Endothelial cell of umbilical vein (primary cell): ENCODE data around the gene SGK1. TPM values are rescaled to one million over a fixed set of nuclear protein-coding genes. Genes with fewer than 3 reads are reported as not detected.

ENCODE experiments used
- BruUV-seq: library from RNA; stranded (reverse); fragments of 400-500 nt; replicated peaks from 2 replicates; lab custom pipeline; 2021; lab: Mats Ljungman, UMichigan
- CTCF ChIA-PET: fragments of 300-600, 350-600 bp; sonication (Branson Sonifier 250); formaldehyde crosslinking; loops from one replicate; lab custom pipeline; 2021; ENCODE audit warnings: antibody characterized with exemption, inconsistent platforms; lab: Charles Lee
- POLR2A ChIA-PET: fragments of 300-600, 350-600 bp; sonication (Branson Sonifier 250); formaldehyde crosslinking; loops from one replicate; lab custom pipeline; 2021; ENCODE audit warnings: antibody characterized with exemption, inconsistent platforms; lab: Charles Lee
- DNase-seq: peaks from one replicate; pipeline ENCODE4 v3.0.0-alpha.2; 2011; ENCODE audit warnings: low read depth, low spot score
- FAIRE-seq: peaks from 2 replicates; lab custom pipeline; 2011; peaks lifted over from hg19 to GRCh38; lab: Jason Lieb, UNC
- H2AFZ ChIP-seq: 2 replicates; pipeline ENCODE4 v1.6.0; 2012; ENCODE audit warnings: low read depth, low read length, control low read depth, inconsistent platforms
- H3K27ac ChIP-seq: 2 replicates; pipeline ENCODE4 v1.5.1; 2011; ENCODE audit warnings: low read depth, mild to moderate bottlenecking, control low read depth, low read length, moderate library complexity; ENCODE audit not compliant: insufficient read depth
- H3K27me3 ChIP-seq, 2 experiments: 2 replicates each; pipeline versions ENCODE4 v1.6.0 to v1.6.1; 2011; ENCODE audit warnings: low read length in 2 of 2, mixed read lengths in 1 of 2; ENCODE audit not compliant: control insufficient read depth in 2 of 2, insufficient read depth in 2 of 2
- H3K36me3 ChIP-seq, 2 experiments: 2 replicates in 1 of 2; 3 replicates in 1 of 2; pipeline ENCODE4 v1.5.1; 2011; ENCODE audit warnings: low read length in 2 of 2, mild to moderate bottlenecking in 1 of 2, moderate library complexity in 1 of 2; ENCODE audit not compliant: control insufficient read depth in 2 of 2, insufficient read depth in 2 of 2; ENCODE audit errors: extremely low read depth in 1 of 2
- H3K4me1 ChIP-seq: 3 replicates; pipeline ENCODE4 v1.5.1; 2011; ENCODE audit warnings: mild to moderate bottlenecking, low read length; ENCODE audit not compliant: control insufficient read depth, insufficient read depth; ENCODE audit errors: extremely low read depth
- H3K4me2 ChIP-seq: 2 replicates; pipeline ENCODE4 v1.6.1; 2011; ENCODE audit warnings: low read length, control low read depth, mixed read lengths; ENCODE audit not compliant: insufficient read depth
- H3K4me3 ChIP-seq, 3 experiments: fragments of 200-600 bp in 1 of 3; sonication (generic), shearing (Covaris generic) in 1 of 3; replicated peaks in 1 of 3; 2 replicates each; pipeline ENCODE4 v1.5.1; 2011 to 2016; ENCODE audit warnings: control low read depth in 3 of 3, low read length in 3 of 3, mild to moderate bottlenecking in 2 of 3, inconsistent platforms in 1 of 3, low read depth in 1 of 3, moderate library complexity in 1 of 3; ENCODE audit not compliant: insufficient read depth in 1 of 3
- H3K79me2 ChIP-seq: 2 replicates; pipeline ENCODE4 v1.6.0; 2012; ENCODE audit warnings: low read length, inconsistent platforms; ENCODE audit not compliant: control insufficient read depth, insufficient read depth
- H3K9ac ChIP-seq: replicated peaks from 2 replicates; pipeline ENCODE3; 2011; ENCODE audit warnings: low read length, control low read depth; ENCODE audit not compliant: insufficient read depth; ENCODE audit errors: extremely low read depth
- H3K9me1 ChIP-seq: replicated peaks from 3 replicates; pipeline ENCODE4 v1.6.0; 2011; ENCODE audit warnings: mild to moderate bottlenecking, low read length; ENCODE audit not compliant: control insufficient read depth, insufficient read depth; ENCODE audit errors: extremely low read depth
- H3K9me3 ChIP-seq: replicated peaks from 2 replicates; pipeline ENCODE4 v1.5.1; 2012; ENCODE audit warnings: low read length, inconsistent platforms; ENCODE audit not compliant: control insufficient read depth, insufficient read depth
- H4K20me1 ChIP-seq: replicated peaks from 2 replicates; pipeline ENCODE3; 2011; ENCODE audit warnings: mild to moderate bottlenecking, low read length; ENCODE audit not compliant: control insufficient read depth, insufficient read depth; ENCODE audit errors: extremely low read depth
- CTCF ChIP-seq, 2 donors: IDR thresholded peaks; 1 replicate in 1 of 2; 2 replicates in 1 of 2; pipeline ENCODE4 v1.5.1; 2011; ENCODE audit warnings: low read length in 2 of 2, mild to moderate bottlenecking in 2 of 2, moderate library complexity in 2 of 2, control low read depth in 1 of 2, inconsistent platforms in 1 of 2, low read depth in 1 of 2; ENCODE audit not compliant: insufficient read depth in 1 of 2; ENCODE audit errors: extremely low read depth in 1 of 2
- EZH2 ChIP-seq: IDR thresholded peaks from 2 replicates; pipeline ENCODE4 v1.6.1; 2012; ENCODE audit warnings: borderline replicate concordance, low read depth, mild to moderate bottlenecking, moderate library complexity, low read length, inconsistent platforms; ENCODE audit not compliant: severe bottlenecking
- FOS ChIP-seq: IDR thresholded peaks from 2 replicates; pipeline ENCODE4 v1.6.1; 2011; ENCODE audit warnings: mild to moderate bottlenecking, low read length, moderate library complexity, borderline replicate concordance; ENCODE audit not compliant: insufficient read depth
- GATA2 ChIP-seq: IDR thresholded peaks from 2 replicates; pipeline ENCODE4 v1.7.0; 2011; ENCODE audit warnings: low read depth, mild to moderate bottlenecking, moderate library complexity, mixed read lengths, low read length; ENCODE audit not compliant: insufficient read length, insufficient read depth
- JUN ChIP-seq: IDR thresholded peaks from 2 replicates; pipeline ENCODE4 v1.6.1; 2011; ENCODE audit warnings: borderline replicate concordance, low read depth; ENCODE audit not compliant: insufficient read length, insufficient read depth
- MAX ChIP-seq: IDR thresholded peaks from 2 replicates; pipeline ENCODE4 v1.6.1; 2011; ENCODE audit not compliant: insufficient read depth, insufficient read length
- MYC ChIP-seq: IDR thresholded peaks from one replicate; pipeline ENCODE4 v1.6.1; 2011; ENCODE audit warnings: mild to moderate bottlenecking, low read depth, low read length
- POLR2A ChIP-seq: IDR thresholded peaks from 2 replicates; pipeline ENCODE4 v1.6.1; 2012; ENCODE audit warnings: low read depth, mild to moderate bottlenecking, control low read depth, low read length
- POLR2AphosphoS5 ChIP-seq: IDR thresholded peaks from 2 replicates; pipeline ENCODE4 v1.6.1; 2012; ENCODE audit warnings: low read depth, mild to moderate bottlenecking, control low read depth, low read length, moderate library complexity; ENCODE audit not compliant: insufficient read depth
- dilution Hi-C: fragments of 300-500 bp; cut with MboI; formaldehyde crosslinking; loops from one replicate; pipeline ENCODE4 v1.15.0; 2019; ENCODE audit warnings: low sequenced_read_pairs; ENCODE audit not compliant: extremely low pct_ligation_motif_present
- intact Hi-C: fragments of 100-400 bp; cut with micrococcal nuclease; formaldehyde crosslinking; loops from one replicate; pipeline ENCODE4 v1.10.0; 2022
- polyA plus RNA-seq, 4 experiments: library from polyadenylated mRNA; depleted of rRNA in 3 of 4; stranded (reverse) in 3 of 4; unstranded in 1 of 4; fragments of >200 nt; gene quantifications; 2 replicates each; pipeline versions ENCODE4 v1.2.1 to v1.2.3, GENCODE V29; 2011 to 2012; ENCODE audit warnings: missing spikeins in 1 of 4
- total RNA-seq: library from RNA; stranded (reverse); gene quantifications from 2 replicates; pipeline ENCODE4 v1.2.3, GENCODE V29; 2021

The SGK1 gene
- total and polyA plus RNA-seq, 2 donors (not counting 3 experiments of a cell fraction or from before 2014, with no cell fraction given): 121 to 128 TPM

GRCh38 chr6:134221250-134221649, 96.7 kb downstream of the SGK1 start:
- no peaks in the 10 kb centered on the region for H4K20me1 ChIP-seq
- H3K4me3 ChIP-seq: no peak overlapping the region
- H3K79me2 ChIP-seq: no peaks in the 10 kb centered on the region
- H3K36me3 ChIP-seq: no peaks in the 10 kb centered on the region
- FAIRE-seq (no peak), DNase-seq (no peak)
- H3K9ac ChIP-seq: no peak overlapping the region
- dilution Hi-C loops (no loop called here), intact Hi-C loops (no loop called here)
- no peaks in the 10 kb centered on the region for H3K9me3 ChIP-seq
- no peaks in the 10 kb centered on the region for H3K4me1 ChIP-seq
- ChIA-PET POLR2A (no interaction called here), CTCF (no interaction called here)
- no peaks in the 10 kb centered on the region for H3K9me1 ChIP-seq
- TF ChIP-seq FOS: no peak
- no peak for TF ChIP-seq CTCF (IDR thresholded peaks at IDR 0.05; ENCODE audit: extremely low read depth in 1 of 2, insufficient read depth in 1 of 2, low read depth in 1 of 2, low read length in 2 of 2)
- TF ChIP-seq EZH2: no peak
- no peak for TF ChIP-seq MYC
- TF ChIP-seq JUN: no peak
- no peak for TF ChIP-seq GATA2
- no peak for TF ChIP-seq POLR2A
- no peak for TF ChIP-seq MAX
- no peak for TF ChIP-seq POLR2AphosphoS5
- BruUV-seq: no TSS peak
- no peak overlapping the region for H2AFZ ChIP-seq
- no peak overlapping the region for H3K27ac ChIP-seq
- H3K27me3 ChIP-seq: no peaks in the 10 kb centered on the region
- no peak overlapping the region for H3K4me2 ChIP-seq
